Activated gamma-delta T cell (primary cell): ENCODE results near the gene CLCA2.

ENCODE experiments used
- DNase-seq: peaks from one replicate; lab custom pipeline; 2025; lab: John Stamatoyannopoulos, UW
- total RNA-seq, 2 donors: gene quantifications; one replicate each; lab custom pipeline; 2026; lab: John Stamatoyannopoulos, UW

The CLCA2 gene, protein sequence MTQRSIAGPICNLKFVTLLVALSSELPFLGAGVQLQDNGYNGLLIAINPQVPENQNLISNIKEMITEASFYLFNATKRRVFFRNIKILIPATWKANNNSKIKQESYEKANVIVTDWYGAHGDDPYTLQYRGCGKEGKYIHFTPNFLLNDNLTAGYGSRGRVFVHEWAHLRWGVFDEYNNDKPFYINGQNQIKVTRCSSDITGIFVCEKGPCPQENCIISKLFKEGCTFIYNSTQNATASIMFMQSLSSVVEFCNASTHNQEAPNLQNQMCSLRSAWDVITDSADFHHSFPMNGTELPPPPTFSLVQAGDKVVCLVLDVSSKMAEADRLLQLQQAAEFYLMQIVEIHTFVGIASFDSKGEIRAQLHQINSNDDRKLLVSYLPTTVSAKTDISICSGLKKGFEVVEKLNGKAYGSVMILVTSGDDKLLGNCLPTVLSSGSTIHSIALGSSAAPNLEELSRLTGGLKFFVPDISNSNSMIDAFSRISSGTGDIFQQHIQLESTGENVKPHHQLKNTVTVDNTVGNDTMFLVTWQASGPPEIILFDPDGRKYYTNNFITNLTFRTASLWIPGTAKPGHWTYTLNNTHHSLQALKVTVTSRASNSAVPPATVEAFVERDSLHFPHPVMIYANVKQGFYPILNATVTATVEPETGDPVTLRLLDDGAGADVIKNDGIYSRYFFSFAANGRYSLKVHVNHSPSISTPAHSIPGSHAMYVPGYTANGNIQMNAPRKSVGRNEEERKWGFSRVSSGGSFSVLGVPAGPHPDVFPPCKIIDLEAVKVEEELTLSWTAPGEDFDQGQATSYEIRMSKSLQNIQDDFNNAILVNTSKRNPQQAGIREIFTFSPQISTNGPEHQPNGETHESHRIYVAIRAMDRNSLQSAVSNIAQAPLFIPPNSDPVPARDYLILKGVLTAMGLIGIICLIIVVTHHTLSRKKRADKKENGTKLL
- total RNA-seq = 0.09 to 0.26 reads per million in 2 donors

DNA sequence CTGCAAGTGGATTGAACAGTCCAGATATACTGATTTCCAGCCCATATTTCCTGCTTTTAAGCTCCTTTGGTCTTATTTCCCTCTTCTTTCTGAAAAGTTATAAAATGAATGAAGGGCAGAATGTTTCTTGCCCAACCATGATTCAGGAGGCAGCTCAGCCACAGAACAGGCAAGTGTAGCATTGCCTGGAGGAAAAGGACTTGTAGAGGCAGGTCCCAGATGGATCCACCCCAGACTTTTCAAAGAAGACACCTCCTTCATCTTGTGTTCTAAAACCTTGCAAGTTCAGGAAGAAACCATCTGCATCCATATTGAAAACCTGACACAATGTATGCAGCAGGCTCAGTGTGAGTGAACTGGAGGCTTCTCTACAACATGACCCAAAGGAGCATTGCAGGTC lies at the start of gene CLCA2:
TSS of gene CLCA2 (plus strand) at position 299 of the 400 bp plus-strand sequence. CDS start at position 376, 77 bp downstream.
- no peak for DNase-seq

DNA sequence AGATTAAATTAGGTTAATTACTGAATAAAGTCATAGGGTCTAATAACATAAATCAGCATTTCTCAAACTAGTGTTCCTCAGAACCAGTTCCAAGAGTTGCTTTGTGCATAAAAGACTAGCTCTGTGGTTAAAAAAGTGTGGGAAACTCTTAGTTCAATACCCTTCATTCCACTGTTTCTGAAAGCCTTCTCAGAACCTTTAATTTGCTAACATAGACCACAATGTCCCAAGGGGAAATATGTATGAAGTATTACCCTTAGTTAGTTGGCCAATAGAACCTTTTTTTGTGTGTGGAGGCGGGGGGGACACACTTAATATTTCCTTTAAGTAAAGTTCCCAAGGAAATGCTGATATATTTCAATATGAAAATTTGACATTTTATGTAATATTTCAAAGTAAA lies 48.3 kb upstream of the CLCA2 start:
- no peak for DNase-seq

DNA sequence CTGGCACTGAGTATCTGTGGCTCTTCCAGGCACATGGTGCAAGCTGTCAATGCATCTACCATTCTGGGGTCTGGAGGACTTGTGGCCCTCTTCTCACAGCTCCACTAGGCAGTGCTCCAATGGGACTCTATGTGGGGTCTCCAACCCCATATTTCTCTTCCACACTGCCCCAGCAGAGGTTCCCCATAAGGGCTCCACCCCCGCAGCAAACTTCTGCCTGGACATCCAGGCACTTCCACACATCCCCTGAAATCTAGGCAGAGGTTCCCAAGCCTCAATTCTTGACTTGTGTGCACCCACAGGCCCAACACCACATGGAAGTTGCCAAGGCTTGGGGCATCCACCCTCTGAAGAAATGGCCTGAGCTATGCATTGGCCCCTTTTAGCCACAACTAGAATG lies 46.6 kb upstream of the CLCA2 start:
- no peak for DNase-seq

DNA sequence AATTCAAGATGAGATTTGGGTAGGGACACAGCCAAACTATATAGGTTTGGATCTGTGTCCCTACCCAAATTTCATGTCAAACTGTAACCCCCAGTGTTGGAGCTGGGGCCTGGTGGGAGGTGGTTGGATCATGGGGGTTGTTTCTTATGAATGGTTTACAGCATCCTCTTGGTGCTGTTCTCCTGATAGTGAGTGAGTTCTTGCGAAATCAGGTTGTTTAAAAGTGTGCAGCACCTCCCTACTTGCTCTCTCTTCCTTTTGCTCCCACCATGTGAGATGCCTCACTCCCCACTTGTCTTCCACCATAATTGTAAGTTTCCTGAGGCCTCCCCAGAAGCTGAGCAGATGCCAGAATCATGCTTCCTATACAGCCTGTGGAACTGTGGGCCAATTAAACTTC lies 45.2 kb upstream of the CLCA2 start:
- no peak for DNase-seq

GRCh38 chr1:86380257-86380861 lies 43.6 kb upstream of the CLCA2 start:
- no peak for DNase-seq

DNA sequence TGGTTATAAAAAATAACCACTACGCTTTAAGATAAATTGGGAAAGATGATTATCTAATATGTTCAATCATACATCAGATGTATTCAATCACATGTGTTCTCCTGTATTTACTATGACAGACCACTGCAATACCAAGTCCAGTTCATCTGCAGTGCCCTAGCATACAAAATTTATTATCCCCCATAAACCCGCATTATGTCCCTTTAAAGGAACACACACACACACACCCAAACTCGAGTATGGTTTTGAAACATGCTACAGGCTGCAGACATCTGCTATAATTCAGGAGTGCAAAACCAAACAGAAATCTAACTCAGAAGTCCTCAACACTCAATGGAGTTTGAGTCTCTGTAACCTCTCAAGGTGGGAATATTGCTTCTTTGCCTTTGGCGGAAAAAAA lies 42.7 kb upstream of the CLCA2 start:
- DNase-seq = no peak

GRCh38 chr1:86382878-86383277 lies 41.1 kb upstream of the CLCA2 start:
- no peak for DNase-seq

GRCh38 chr1:86387916-86388627 lies 35.9 kb upstream of the CLCA2 start:
- no peak for DNase-seq

GRCh38 chr1:86388777-86389176 lies 35.2 kb upstream of the CLCA2 start:
- DNase-seq = no peak

- DNase-seq = no peak
Observed at GRCh38 chr1:86389307-86389706, 34.7 kb upstream of the CLCA2 start.

DNA sequence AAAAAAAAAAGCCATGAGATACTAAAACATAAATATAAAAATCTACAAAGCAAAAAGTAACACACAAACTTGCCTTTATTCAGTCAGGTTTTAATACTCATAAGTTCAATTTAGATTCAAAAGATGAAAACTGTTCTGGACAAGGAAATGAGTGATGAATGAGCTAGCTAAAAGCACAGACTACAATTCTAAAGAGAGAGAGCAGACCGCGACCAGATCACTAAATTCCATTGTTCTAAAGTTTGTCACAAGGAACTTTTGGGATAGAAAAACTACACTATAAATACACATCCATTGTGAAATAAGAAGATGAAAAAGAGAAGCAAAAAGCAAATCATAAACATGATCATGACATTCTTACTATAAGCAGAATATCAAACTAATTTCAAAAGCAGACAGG lies 29.6 kb upstream of the CLCA2 start:
- no peak for DNase-seq

DNA sequence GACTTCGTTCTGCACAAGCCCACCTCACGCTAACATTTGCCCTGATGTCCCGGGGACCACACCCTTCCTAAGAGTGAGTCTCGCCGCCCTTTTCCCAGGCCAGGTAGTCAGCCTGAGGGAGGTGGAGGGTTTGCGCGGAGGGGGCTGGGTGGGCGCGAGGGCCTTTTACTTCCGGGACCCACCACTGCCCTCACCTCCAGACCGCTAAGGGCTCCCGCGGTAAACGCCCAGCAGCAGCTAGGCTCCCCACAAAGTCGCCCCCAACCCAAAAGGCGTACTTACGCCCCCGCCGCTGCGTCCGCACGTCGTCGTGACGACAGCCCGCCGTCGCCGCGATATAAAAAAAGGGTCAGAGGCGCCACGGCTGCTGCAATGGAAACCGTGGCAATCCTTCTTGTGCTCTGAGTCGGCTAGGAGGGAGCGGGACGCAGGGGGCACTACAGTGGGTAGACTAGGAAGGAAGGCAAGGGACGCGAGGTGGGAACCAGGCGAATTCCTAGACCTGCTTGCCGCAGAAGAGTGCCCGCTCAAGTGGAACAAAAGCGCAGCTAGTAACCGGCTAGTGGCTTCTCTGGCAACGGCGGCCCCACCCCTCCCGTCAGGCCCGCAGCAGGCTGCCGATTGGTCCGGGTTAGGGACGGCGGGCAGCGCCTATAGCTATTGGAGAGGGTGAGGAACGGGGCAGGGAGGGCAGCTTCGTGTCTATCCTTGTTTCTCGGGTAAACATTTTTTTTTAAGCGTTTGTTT lies 28.0 kb upstream of the CLCA2 start, which contains the start of gene ODF2L:
TSS of gene ODF2L (minus strand) at position 573 of the 747 bp plus-strand sequence. CDS start 9,296 bp downstream, outside the sequence.
- DNase-seq = peak; percentile 81

DNA sequence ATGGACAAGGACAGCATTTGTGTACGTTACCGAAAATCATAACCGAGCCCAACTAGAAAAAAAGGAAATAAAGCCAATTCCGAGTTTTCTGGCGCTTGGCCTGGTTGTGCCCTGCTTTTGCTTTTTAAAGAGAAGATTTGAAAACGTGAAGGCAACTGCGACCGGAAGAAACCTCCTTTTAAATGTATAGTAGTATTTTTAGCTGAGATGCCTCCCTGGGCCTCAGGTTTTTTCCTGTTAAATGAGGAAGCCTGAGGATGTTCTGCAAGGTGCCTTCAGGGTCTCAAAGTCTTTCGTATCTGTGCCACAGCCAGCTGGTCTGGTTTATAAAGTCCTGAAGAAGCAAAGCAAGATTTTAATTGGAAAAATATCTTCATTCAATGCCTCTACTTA lies 27.5 kb upstream of the CLCA2 start:
- no peak for DNase-seq

DNA sequence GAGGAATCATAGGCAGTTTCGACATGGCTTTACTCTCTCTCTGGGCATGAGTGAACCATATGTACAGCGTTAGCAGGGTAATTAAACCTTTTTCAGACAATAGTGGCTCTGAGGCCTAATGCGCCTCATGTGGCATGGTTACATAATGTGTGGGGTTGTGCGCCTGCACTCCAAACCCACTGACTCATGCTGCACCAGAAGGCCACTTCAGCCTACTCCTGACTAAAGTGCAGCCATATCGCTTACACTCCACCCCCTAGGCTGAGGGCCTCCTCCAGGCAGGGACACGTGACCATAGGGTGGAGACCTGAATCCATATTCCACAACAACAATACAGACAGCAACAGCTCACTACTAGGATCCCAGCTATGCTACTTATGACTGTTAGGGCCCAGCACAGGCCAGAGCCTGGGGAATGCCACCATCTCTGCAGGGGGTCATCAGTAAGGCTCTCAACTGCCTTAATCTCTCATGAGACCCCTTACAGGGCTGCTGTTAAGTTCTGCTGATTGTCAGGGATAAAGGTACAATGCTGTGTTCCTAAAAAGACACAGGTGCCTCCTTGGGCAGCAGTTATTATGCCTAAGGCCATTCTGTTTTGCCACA lies 14.5 kb upstream of the CLCA2 start:
- no peak for DNase-seq

DNA sequence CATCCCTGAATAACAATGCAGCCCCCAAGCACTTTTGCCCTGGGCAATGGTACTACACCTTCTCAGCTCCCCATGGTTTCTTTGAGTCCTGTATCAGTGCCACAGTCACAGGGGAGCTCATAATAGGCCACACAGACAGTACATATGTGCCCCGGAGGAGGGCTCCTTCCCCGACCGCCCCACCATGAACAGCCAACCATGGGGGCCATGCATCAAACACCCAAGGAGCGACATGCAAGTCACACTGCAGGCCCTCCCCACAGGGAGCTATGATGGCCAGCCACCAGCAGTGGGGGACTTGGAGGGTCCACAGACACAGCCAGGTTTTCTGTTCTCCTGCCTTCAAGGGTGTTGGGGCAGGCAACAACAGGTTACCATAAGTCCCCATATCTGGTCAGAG lies 13.1 kb upstream of the CLCA2 start:
- DNase-seq = no peak

GRCh38 chr1:86416343-86416742 lies 7.6 kb upstream of the CLCA2 start:
- DNase-seq = no peak

DNA sequence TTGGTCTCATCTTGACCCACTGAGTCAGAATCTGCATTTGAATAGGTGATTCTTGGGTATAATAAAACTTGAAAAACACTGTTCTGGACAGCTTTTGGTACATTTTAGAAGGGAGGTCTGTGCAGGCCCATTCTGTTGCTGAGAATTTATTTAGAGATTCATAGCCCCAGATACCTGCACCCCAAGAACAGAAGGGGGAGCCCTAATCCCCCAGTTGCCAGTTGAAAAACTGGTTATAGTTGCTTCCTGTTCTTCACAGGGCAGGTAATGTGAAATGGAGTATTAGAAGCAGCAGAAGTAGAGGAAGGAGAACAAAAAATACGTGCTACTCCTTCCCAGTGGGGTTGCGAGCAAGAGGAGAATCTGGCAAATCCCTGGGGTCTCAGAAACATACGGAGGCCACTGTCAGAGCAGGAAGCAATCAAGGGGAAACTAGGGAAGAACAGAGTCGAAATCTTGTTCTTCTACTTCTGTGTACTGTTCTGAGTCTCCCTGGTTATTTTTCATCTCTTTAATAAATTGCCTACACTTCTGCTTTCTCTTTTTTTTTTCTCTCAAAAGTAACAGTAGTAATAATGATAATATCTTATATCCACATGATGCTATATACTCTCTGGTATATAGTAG lies 4.6 kb upstream of the CLCA2 start:
- DNase-seq = no peak

- no peak for DNase-seq
Observed at GRCh38 chr1:86421601-86422280, 2.2 kb upstream of the CLCA2 start.

GRCh38 chr1:86423473-86423872 lies 498 bp upstream of the CLCA2 start:
- DNase-seq = no peak
